ENCODE data around the gene ADGRB3. TPM values are rescaled to one million over a fixed set of nuclear protein-coding genes. Genes with fewer than 3 reads are reported as not detected.

ADGRB3 gene
- polyA plus RNA-seq, 1 of the 3 experiments (the other 2 are of a cell fraction) = 0.12 TPM

- TF ChIP-seq GABPA (IDR thresholded peaks at IDR 0.05; ENCODE audit: low read depth) (no peak), USF2 (IDR thresholded peaks at IDR 0.05; ENCODE audit: borderline replicate concordance, low read depth, low read length) (no peak), EZH2phosphoT487 (IDR thresholded peaks at IDR 0.05; ENCODE audit: borderline replicate concordance, low read depth) (no peak), TCF12 (IDR thresholded peaks at IDR 0.05) (no peak), IRF3 (IDR thresholded peaks at IDR 0.05; ENCODE audit: low read depth, low read length) (no peak), GATA2 (CRISPR knock-in tag; IDR thresholded peaks at IDR 0.05) (no peak), ELF1 (IDR thresholded peaks at IDR 0.05) (no peak), RXRA (IDR thresholded peaks at IDR 0.05; ENCODE audit: borderline replicate concordance, low read depth) (no peak), CHD2 (IDR thresholded peaks at IDR 0.05; ENCODE audit: low read length, partially characterized antibody) (no peak), MEF2A (IDR thresholded peaks at IDR 0.05; ENCODE audit: borderline replicate concordance, low read depth) (no peak), USF1 (IDR thresholded peaks at IDR 0.05; ENCODE audit: borderline replicate concordance, low read depth) (no peak), ZBTB33 (IDR thresholded peaks at IDR 0.05; ENCODE audit: borderline replicate concordance, low read depth) (no peak), PBX3 (IDR thresholded peaks at IDR 0.05) (no peak), FOXM1 (IDR thresholded peaks at IDR 0.05; ENCODE audit: low read depth) (no peak), REST (IDR thresholded peaks at IDR 0.05; ENCODE audit: low read depth, low read length) (no peak), JUND (IDR thresholded peaks at IDR 0.05) (no peak), RFX5 (IDR thresholded peaks at IDR 0.05; ENCODE audit: low read length) (no peak)
- H4K20me1 ChIP-seq (ENCODE audit: insufficient read depth) = no peaks in the 10 kb centered on the region
- H3K4me3 ChIP-seq (ENCODE audit: low read depth in 2 of 2, low read length in 1 of 2) = no peak overlapping the region
- H3K9me2 ChIP-seq = no peaks in the 10 kb centered on the region
- no peak overlapping the region for H3K27ac ChIP-seq (ENCODE audit: low read depth in 2 of 2, low read length in 1 of 2)
- CTCF ChIA-PET = no interaction called here
- 57% methylated on average over 4 of the region's 6 CpGs for whole genome bisulfite sequencing (ENCODE audit: low lambda C conversion rate)
- H3K79me2 ChIP-seq (ENCODE audit: insufficient read depth) = no peaks in the 10 kb centered on the region
- H3K4me1 ChIP-seq (ENCODE audit: control insufficient read depth in 1 of 2, insufficient read depth in 2 of 2, low read depth in 1 of 2, low read length in 1 of 2) = no peaks in the 10 kb centered on the region
- H3F3A ChIP-seq (replicated peaks; ENCODE audit: insufficient read depth) = no peaks in the 10 kb centered on the region
- no peak overlapping the region for H2AFZ ChIP-seq (ENCODE audit: low read depth)
- H3K27me3 ChIP-seq (ENCODE audit: insufficient read depth) = no peaks in the 10 kb centered on the region
- no peak overlapping the region for H3K9ac ChIP-seq
- H3K4me2 ChIP-seq = no peak overlapping the region
- H3K36me3 ChIP-seq (replicated peaks in 1 of 2; ENCODE audit: control insufficient read depth in 1 of 2, insufficient read depth in 2 of 2, low read length in 1 of 2) = no peaks in the 10 kb centered on the region
- no peak for DNase-seq
- POLR2A ChIA-PET = no interaction called here
- no peaks in the 10 kb centered on the region for H3K9me3 ChIP-seq
Observed at GRCh38 chr6:69145062-69145461, 510.0 kb downstream of the ADGRB3 start.
